ENCODE measurements around the gene NTNG2.

Gene NTNG2

DNA sequence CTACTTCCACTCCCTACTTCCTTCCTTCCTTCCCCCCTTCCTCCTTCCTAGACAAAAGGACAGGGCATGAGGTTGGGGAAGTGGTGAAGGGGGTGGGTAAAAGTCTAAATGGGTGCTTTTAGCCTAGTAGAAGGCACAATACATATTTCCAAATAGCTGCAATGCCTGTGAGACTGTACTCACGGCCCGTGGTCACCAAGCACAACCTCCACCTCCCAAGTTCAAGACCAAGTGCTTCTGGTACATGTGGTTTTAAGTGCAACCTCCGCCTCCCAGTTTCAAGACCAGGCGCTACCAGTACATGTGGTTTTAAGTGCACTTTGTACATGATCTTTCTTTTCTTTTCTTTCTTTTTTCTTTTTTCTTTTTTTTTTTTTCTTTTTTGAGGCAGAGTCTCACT lies 14.5 kb upstream of the NTNG2 start:
- no peak for DNase-seq

DNA sequence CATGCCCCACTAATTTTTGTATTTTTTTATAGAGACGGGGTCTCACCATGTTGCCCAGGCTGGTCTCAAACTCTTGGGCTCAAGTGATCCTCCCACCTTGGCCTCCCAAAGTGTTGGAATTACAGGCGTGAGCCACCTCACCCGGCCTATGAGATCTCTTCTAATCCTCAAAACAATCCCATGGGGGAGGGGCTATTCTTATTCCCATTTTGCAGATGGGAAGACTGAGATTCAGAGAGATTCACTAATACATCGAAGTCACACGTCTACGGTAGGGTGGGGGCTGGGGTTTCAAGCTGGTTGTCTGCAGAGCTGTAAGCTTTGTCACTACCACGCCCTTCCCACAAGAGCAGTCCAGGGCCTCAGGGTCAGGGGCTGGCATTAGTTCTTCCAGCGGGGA lies 14.0 kb upstream of the NTNG2 start:
- no peak for DNase-seq

DNA sequence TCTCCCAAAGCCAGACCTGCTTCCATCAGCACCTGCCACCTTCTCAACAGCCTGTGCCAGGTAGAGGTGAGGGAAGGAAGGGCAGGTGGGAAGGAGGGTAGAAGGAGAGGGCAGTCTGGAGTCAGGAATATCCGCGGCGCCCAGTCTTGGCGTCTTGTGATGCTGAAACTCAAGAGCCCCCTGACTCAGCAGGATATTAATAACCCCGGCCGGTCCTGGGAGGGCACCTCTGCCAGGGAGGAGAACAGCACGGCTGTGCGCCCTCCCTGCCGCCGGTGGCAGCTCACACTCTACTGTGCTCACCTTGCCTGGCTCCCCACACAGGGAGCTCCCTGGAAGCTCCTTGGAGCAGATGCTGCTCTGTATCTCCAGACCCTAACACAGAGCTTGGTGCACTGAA lies 11.6 kb upstream of the NTNG2 start:
- DNase-seq = no peak

DNA sequence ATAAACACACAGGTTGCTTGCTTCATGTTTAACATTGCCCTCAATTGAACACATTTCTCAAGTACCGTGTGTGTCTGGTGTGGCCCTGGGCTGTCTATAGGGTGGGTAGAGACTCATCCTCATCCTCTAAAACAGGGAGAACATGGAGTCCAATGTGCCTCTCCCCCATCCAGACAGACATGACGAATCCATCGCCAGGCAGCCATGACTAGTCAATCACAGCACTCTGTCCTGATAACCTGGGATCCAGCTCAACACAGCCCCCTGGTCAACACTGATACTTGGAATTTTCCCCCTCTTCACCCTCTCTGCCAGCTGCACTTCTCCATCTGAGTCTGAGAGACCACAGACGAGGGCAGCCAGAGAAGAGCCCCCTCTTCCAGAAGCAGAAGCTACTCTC lies 10.7 kb upstream of the NTNG2 start:
- DNase-seq = no peak

DNA sequence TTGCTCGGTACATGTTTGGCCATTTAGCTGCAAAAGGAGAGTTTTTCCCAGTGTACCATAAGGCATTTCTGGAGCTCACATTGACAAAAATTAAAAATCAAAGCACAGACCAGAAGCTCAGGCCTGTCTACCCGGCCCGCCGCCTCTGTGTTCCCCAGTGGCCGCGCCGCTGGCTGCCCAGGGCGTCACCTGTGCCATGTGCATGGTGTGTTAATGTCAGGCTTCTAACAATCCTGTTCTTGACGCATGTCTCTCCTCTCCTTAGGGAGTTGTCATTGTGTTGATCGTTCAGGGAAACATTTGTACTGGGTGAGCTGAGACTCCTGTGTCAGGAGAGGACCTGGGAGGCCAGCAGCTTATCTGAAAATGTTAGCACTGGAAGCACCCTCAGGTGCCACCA lies 9.6 kb upstream of the NTNG2 start:
- DNase-seq = no peak

DNA sequence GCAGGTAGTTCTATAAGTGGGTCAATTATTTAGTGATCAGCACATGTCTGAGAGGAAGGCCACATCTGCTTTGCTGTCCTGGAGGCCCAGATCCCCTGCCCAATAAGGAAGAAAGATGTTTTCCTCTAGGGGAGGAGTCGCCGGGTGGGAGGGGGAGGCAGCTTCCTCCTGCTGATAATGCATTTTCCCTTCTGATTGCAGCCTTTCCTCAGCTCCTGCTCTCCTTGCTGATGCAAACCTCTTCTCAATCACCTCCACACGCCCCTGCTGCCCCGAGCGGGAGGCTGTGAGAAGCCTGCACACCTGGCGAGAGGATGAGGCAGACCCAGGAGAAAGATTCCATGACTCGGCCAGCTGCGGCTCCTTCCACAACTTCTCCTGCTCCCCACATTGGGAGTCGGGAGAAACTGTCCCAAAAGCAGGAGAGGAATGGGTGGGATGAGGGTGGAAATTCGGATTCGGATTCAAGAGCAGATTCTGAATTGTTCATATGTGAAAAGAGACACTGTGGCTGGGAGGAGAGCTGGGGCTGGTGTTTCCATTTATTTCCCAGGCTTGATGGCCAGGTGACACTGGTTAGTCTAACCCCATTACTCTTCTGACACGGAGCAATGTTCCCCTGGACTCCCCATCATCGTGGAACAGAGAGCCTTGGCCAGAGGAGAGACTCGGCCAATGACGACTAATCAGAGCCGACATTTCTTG lies 6.8 kb upstream of the NTNG2 start:
- DNase-seq = no peak

DNA sequence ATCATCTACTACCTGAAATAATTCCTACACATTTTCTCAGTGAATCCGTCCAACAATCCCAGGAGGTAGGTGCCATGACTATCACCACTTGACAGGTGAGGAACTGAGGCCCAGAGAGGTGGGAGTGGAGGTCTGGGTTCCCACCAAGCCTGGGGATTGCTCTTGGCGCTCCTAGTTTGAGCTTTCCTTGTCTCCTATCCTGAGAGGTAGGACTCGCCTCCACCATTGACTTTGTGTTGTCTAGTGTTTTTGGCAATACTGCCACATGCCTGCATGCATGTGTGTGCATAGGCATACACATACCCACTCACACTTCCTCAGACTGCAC lies 6.3 kb upstream of the NTNG2 start:
- DNase-seq = no peak

DNA sequence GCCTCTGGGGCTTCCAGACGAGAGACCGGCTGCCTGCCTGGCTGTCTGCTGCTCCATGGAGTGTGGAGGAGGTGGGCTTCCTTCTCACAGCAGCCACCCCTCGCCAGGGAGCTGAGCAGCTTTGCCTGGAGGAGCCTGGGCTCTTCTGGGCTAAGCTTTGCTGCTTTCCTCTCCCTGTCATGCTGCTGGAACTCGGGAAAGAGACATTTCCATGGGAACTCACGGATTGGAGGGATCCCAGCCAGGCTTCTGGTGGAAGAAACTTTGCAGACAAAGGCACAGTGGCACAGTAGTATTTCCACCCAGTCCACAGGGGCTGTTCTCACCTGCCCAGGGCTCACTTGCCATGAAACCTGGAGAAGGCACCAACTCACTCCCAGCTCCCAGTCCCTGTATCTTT lies 5.6 kb upstream of the NTNG2 start:
- DNase-seq = no peak

DNA sequence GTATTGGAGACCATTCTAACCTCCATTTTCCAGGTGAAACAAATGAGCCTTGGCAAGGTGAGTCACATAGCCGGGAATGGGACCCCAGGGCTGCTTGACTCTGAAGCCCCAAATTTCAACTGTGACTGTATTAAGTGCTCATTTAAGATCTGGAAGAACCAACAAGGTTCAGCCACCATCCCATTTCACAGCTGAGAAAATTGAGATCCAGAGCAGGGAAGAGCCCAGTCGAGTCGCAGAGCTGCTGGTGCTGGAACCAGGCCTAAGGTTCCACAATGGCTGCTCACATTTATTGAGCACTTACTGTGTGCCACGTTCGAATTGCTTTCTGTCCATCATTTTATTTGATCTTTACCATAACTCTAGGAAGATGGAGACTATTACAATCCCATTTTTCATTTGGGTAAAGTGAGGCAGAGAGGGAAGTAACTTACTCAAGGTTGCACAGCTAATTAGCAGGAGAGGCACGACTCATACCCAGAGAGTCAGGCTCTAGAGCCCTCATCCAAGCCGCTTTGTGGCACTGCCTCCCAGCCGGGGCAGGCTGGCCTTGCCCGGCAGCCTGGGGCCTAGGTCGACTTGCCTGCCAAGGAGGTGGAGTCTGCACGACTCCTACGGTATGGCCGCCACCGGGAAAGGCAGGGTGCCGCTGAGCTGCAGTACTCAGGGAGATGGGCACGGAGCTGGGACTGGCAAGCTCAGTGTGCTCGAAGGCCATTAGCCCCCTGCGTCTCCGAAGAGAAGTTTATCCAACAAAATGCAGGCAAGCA lies 4.3 kb upstream of the NTNG2 start:
- no peak for DNase-seq

DNA sequence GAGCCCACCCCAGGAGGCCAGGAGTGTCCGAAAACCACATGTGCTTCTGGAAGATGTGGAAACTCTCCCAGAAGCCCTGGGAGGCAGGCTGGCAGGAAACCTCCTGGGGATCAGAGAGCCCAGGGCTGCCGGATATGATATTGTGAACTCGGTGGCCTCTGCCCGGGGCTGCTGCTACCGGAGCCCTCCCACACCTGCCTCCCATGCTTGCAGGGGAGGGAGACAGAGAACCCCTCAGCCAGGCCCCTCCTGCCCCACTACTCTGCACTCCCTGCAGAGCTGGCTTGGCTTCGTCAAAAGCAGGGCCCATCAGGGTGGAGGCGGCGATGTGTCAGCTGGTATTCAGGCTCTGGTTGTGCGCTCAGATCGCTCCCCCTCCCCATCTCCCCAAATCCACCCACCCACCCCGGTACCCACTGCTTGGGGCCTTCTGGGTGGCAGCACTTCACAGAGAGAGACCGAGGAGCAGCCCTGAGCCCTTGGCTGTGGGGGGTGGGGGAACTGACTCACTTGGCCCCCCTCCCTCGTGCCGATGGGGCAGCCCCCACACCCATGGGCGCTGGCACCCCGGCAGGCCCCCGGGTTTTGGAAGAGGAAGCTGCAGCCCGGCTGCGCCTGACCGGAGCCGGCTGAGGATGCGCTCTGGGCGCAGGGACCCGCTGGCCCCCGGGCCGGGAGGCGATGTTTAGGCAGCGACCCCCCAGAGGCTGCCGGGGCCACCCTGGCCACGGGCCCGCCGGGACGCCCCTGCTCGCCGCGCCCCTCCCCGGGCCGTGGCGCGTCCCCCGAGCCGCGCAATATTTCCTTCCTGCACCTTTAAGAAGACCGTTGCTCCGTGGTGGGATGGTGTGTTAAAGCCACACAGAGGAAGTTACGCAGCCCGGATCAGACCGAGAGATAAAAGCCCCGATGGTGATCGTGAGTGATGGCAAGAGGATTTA lies 786 bp upstream of the NTNG2 start:
- DNase-seq = no peak

DNA sequence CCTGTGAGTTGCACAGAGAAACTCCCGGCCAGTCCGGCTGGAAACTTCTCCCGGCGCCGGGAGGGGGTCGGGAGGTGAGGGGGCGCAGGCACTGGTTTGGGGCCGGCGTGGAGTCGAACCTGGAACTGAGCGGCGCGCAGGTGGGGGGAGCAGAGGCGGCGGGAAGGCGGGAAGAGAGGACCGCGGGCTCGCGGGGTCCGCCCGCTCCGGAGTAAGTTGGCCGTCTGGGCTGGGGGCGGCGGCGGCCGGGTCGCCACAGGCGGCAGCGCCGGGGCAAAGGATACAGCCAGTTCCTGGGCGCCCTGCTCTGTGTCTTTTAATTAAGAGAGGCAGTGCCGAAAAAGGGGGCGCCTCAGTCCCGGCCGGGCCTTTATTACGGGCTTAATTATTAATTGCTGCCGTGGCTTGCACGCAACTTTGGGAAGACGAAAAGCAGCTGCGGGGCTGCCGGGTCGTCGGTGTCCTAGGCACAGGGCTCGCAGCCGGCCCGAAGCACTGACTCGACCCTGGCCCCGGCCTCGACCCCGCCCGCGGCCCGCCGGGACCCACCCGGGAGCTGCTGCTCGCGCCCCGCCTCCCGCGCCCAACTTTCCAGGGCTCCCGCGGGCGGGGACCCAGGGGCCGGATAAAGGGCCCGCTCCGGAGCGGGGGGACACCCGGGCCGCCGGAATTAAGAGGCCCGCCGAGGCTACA lies 1.1 kb downstream of the NTNG2 start:
- DNase-seq = no peak

DNA sequence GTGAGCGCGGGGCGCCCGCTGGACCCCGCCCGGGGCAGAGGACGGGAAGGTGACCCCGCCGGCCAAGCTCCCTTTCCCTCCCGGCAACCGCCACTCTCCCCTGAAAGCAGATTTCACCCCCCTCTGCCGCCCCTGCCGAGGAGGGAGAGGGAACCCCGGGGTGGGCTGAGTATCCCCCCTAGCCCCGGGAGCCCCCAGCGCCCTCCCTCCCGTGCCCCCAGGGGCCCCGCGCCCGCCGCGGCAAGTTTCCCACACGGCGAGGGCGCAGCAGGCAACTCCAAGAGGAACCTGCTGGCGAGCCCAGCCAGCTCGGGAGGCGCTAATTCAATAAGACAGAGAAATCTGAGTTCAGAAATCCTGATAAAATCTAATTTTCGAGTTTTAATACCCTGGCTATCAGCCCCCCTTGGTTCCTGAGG lies 1.6 kb downstream of the NTNG2 start:
- no peak for DNase-seq

DNA sequence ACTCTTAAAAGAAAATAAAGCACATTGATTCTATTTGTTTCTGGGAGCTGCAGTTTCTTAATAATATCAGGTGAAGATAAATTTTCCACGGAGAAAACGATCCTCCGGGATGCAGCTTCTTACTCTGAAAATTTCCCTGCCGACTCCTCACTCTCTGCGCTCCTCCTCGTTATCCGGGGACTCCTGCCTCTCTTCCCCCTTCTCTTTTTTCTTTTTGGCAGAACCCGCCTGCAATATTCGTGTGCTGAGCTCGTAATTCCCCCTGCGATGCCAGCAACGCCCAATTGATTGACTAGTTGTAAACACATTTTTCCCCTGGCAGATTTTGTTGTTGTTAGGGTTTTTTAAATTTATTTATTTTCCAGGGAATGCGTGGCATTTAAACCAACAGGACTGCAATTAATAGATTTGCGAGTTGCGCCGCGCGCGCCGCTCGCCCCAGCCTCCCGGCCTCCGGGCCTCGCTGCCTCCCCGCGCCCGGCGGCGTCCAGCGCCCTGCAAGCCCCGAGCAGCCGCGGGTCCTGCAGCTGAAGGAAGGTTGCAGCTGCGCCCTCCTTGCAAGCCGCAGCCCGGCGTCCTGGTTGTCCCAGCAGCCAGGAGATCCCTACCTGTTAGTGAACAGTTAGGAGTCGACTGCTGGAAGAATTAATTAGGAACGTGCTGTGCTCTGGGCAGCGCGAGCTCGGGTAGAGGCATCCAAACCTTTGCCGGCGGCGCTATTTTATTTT lies 2.2 kb downstream of the NTNG2 start:
- no peak for DNase-seq

DNA sequence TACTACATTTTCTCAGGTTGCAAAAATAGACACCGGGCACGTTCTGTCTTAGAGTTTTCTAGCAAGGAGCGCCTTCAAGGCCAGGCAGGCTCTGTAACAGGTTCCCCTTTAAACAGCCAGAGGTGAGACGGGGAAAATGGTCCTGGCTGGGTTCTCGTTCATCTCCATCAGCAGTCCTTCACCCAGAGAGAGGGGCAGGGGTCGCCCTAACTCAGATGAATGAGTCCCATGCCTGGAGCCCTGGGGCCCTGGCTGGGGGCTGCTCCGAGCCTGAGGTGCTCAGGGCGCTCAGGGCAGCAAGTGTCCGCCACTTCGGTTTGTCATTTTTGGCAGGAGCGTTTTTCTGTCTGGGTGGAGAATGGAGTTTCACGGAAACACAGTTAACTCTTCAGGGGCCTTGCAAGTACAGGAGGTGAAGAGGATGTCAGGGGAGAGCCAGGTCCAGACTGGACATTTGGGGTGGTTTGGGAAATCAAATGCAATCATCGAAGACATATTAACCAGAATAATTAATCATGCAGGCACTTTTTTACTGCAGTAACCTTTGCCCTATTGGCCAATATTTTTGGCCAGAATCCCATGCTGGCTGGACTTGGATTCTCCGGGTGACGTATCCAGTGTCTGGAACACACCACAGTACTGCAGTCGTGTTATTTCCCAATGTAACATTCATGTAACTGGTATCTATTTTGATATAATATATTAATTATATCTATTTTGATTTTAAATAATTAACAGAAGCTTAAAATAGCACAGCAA lies 2.9 kb downstream of the NTNG2 start:
- DNase-seq = no peak

DNA sequence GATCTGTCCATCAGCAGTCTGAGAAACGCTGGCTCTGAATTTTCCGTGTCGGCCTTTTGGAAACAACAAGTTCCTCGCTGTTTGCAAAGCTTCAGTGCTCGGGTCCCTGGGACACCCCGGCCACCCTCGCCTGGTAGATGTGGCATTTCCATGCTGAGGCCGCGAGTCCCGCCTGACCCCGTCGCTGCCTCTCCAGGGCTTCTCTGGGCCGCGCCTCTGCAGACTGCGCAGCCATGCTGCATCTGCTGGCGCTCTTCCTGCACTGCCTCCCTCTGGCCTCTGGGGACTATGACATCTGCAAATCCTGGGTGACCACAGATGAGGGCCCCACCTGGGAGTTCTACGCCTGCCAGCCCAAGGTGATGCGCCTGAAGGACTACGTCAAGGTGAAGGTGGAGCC lies 4.7 kb downstream of the NTNG2 start:
- no peak for DNase-seq

DNA sequence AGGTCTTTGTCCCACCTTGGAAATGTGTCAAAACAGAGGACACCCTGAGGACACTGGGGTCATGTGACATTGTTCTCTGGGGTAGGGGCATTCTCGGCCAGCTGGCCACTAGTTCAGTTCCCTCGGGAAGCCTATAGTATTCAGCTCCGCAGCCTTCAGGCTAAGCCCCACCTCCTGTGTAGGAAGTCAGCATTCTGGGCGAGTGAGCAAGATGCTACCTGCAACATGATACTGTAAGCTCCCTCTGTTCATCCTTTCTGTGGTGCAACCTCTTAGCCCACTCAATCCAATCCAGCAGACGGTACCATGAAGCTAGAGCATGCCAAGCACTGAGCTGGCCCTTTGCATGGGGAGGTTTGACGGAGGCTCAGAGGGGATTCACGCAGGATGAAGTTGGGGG lies 5.3 kb downstream of the NTNG2 start:
- no peak for DNase-seq

DNA sequence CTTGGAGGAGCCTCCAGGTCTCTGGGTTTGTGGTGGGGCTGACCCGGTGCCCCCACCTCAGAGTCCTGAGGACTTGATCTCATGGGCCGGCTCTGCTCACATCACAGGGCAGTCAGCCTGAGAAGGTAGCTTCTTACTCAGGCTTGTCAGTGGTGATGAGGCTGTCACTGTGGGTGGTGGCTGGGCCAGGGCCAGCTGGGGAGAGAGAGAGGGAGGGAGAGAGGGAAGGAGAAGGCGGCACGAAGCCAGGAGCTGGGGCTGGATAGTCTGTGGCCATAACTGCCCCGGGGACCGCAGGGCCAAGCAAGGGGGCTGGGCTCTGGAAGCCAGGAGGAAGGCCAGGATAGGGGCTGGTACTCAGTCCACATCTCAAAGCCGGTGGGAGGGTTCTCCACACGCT lies 6.5 kb downstream of the NTNG2 start:
- DNase-seq = peak; percentile 64

DNA sequence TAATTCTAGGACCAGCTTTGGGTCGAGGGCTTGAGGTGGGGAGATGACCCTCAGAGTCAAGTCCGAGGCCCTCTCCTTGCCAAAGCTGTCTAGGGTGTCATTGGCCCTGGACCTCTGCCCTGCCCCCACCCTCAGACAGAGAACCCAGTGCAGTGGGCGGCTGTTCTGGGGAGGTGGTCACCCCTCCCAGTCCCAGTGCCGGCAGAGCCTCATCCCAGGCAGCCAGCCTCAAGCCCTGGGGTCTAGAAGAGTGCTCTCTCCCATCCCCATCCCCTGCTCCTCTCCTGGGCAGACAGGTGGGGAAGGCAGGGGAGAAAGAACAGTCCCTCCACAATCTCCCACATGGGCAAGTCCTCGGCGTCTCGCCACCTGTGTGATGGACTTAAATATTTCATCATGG lies 7.0 kb downstream of the NTNG2 start:
- DNase-seq = no peak

DNA sequence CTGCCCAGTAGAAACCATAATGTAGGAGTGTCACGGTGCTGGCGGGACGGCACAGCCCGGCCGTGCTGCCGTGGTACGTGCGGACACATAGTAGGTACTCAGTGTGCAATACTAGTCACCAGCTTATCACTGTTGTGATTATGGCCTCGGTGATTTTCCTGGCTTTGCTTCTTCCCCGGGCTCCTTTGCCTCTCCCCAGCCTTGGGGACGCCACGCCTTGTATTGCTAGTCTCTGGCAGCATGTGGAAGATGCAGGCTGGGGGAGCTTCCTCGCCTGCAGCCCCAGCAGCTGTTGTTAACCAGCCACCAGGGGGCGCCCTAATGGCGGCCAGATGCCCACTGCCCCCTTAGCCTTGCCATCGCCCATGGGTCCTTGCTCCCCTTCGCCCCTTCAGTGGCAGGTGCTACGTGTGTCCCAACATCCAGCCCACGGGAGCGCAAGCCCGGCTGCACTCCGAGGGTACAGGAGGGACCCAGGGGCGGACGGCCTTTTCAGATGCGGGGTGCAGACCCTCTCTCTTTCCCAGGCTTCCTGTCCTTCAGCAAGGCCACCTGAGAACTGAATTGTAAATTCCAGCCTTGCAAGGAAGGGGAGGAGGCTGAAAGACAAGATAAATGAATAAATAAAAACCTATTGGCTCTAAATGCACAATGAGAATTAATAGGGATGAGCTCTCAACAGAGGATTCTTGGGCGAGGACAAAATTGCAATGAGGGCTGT lies 8.0 kb downstream of the NTNG2 start:
- DNase-seq = no peak

DNA sequence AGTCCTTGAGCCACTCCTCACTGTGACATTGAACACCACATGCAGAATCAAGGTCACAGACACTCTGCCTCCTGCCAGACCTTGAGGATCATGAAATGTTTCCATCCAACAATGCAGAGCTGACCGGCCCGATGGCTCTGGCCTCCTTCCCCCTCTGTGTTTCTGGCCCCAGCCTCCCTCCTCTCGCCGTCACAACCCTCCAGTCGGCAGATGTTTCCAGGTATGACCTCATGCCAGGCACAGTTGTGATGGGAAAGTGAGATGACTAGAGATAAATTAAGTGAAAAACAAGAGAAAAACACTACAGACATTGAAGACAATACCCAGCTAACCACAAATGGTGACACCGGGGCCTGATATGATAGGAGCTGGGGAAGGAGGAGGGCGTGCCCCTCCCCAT lies 9.8 kb downstream of the NTNG2 start:
- DNase-seq = no peak

DNA sequence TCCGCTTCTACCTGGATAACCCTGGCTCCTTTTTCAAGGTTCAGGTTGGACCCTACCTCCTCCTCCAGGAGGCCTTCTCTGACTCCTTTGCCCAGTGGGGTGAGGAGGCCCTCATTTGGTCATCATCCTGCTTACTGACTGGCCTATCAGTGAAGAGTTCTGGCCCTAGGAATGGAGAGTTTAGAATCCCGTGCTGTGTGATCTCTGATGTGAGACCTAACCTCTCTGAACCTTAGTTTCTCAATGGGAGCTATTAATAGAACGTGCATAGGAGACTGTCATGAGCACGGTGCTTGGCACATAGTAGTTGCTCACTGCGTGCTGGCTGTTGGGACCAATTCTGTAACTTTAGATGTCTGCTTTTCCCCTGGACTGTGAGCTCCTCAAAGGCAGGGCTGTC lies 10.3 kb downstream of the NTNG2 start:
- no peak for DNase-seq

All from left hindlimb (tissue), 1 donor.